WTC11 (cell line): Measurements from ENCODE around the gene UGT1A4.

Source experiments
- CREM ChIP-seq: sonication (generic); formaldehyde crosslinking; IDR thresholded peaks from 2 replicates; pipeline ENCODE4 v1.8.1; 2022; ENCODE audit warnings: mild to moderate bottlenecking, missing genetic modification reagents, moderate library complexity
- TF ChIP-seq, protein P1 (sequence below): fragments of 200-600 bp; IDR thresholded peaks from 2 replicates; pipeline ENCODE4 v1.8.0; 2022; ENCODE audit warnings: antibody characterized with exemption
- TF ChIP-seq, protein P2 (sequence below): sonication (generic); formaldehyde crosslinking; IDR thresholded peaks from 2 replicates; pipeline ENCODE4 v1.8.0; 2023; ENCODE audit warnings: missing genetic modification reagents

DNA sequence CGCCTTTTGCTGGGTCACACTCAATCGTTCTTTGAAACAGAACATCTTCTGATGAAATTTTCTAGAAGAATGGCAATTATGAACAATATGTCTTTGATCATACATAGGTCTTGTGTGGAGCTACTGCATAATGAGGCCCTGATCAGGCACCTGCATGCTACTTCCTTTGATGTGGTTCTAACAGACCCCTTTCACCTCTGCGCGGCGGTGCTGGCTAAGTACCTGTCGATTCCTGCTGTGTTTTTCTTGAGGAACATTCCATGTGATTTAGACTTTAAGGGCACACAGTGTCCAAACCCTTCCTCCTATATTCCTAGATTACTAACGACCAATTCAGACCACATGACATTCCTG is 5.3 kb upstream of the UGT1A4 start:
- TF ChIP-seq, protein P1, sequence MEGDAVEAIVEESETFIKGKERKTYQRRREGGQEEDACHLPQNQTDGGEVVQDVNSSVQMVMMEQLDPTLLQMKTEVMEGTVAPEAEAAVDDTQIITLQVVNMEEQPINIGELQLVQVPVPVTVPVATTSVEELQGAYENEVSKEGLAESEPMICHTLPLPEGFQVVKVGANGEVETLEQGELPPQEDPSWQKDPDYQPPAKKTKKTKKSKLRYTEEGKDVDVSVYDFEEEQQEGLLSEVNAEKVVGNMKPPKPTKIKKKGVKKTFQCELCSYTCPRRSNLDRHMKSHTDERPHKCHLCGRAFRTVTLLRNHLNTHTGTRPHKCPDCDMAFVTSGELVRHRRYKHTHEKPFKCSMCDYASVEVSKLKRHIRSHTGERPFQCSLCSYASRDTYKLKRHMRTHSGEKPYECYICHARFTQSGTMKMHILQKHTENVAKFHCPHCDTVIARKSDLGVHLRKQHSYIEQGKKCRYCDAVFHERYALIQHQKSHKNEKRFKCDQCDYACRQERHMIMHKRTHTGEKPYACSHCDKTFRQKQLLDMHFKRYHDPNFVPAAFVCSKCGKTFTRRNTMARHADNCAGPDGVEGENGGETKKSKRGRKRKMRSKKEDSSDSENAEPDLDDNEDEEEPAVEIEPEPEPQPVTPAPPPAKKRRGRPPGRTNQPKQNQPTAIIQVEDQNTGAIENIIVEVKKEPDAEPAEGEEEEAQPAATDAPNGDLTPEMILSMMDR, result no peak
- TF ChIP-seq, protein P2, sequence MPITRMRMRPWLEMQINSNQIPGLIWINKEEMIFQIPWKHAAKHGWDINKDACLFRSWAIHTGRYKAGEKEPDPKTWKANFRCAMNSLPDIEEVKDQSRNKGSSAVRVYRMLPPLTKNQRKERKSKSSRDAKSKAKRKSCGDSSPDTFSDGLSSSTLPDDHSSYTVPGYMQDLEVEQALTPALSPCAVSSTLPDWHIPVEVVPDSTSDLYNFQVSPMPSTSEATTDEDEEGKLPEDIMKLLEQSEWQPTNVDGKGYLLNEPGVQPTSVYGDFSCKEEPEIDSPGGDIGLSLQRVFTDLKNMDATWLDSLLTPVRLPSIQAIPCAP (CRISPR knock-in tag), result no peak
- no peak for TF ChIP-seq CREM
